Adrenal gland (tissue), 12 donors: Measurements from ENCODE around the gene MAGI1. TPM values are rescaled to one million over a fixed set of nuclear protein-coding genes. Genes with fewer than 3 reads are reported as not detected.

Experiments used
- DNase-seq, 7 donors: peaks; one replicate each; pipeline ENCODE4 v3.0.0-alpha.2; 2019 to 2020
- H3K27ac ChIP-seq, 5 donors: fragments of 200-600 bp; sonication (generic) in 4 of 5; 1 replicate in 3 of 5; 2 replicates in 2 of 5; pipeline versions ENCODE4 v1.5.1 to v1.8.0; 2016 to 2020; ENCODE audit warnings: mild to moderate bottlenecking in 1 of 5
- H3K27me3 ChIP-seq: fragments of 200-600 bp; 2 replicates; pipeline ENCODE4 v1.8.0; 2021
- H3K36me3 ChIP-seq, 2 donors: fragments of 200-600 bp; replicated peaks in 1 of 2; 1 replicate in 1 of 2; 2 replicates in 1 of 2; pipeline versions ENCODE4 v1.5.1 to v1.8.0; 2018 to 2022
- H3K4me1 ChIP-seq, 2 donors: fragments of 200-600 bp; replicated peaks in 1 of 2; 1 replicate in 1 of 2; 2 replicates in 1 of 2; pipeline versions ENCODE4 v1.5.1 to v1.8.0; 2018 to 2021
- H3K4me3 ChIP-seq, 4 donors: fragments of 200-600 bp; sonication (generic) in 3 of 4; one replicate each; pipeline ENCODE4 v1.5.1; 2016 to 2018
- H3K9me3 ChIP-seq, 3 donors: fragments of 200-600 bp; sonication (generic) in 1 of 3; replicated peaks in 1 of 3; 1 replicate in 2 of 3; 2 replicates in 1 of 3; pipeline versions ENCODE4 v1.5.1 to v1.8.0; 2016 to 2021
- POLR2A ChIP-seq, 2 donors: fragments of 450-650 bp; IDR thresholded peaks; one replicate each; pipeline ENCODE4 v1.6.1; 2017; ENCODE audit warnings: antibody characterized with exemption in 2 of 2, mild to moderate bottlenecking in 2 of 2, moderate library complexity in 1 of 2
- WGBS, 4 donors: extraction: QIAGEN DNeasy Blood & Tissue Kit in 2 of 4; methylation state at CpG; one replicate each; pipeline versions ENCODE4 v1.1.5 to v1.1.7; 2013 to 2017; 5-methylcytosine and 5-hydroxymethylcytosine counted together
- intact Hi-C, 2 donors: fragments of 100-400 bp; cut with DNase I; formaldehyde crosslinking; loops; one replicate each; pipeline versions ENCODE4 v1.14.1 to v1.15.0; 2022 to 2023
- polyA plus RNA-seq, 3 donors: library from polyadenylated mRNA; stranded (reverse); fragments of 200-250 nt in 2 of 3; fragments of 350-450 nt in 1 of 3; fragmentation: Illumina TruSeq in 1 of 3; extraction: RNeasy Lipid Tissue Mini Kit (QIAGEN cat#74804) in 1 of 3; gene quantifications; one replicate each; pipeline ENCODE4 v1.2.3, GENCODE V29; 2013 to 2014
- total RNA-seq, 9 donors: library from RNA; depleted of rRNA in 4 of 9; stranded (reverse); fragments of >200 nt in 4 of 9; fragments of 120-200 nt in 1 of 9; fragmentation: NEBNext Ultra II Directional in 1 of 9; extraction: Animal tissue kit (Norgen Biotek cat#: 25700) in 1 of 9; gene quantifications; one replicate each; pipeline versions ENCODE4 v1.1.0 to v1.2.4, GENCODE V29; 2013 to 2023
- TF ChIP-seq, protein P1 (sequence below), 6 experiments: fragments of 450-650 bp in 4 of 6; fragments of 200-600 bp in 2 of 6; sonication (generic) in 1 of 6; IDR thresholded peaks; 1 replicate in 5 of 6; 2 replicates in 1 of 6; pipeline versions ENCODE4 v1.5.1 to v1.8.0; 2016 to 2021; ENCODE audit warnings: antibody characterized with exemption in 6 of 6, mild to moderate bottlenecking in 2 of 6, moderate library complexity in 1 of 6
- donor health status: healthy with polysubstance abuse.
- donor health status: Bipolar disorder and iron deficiency.
- donor health status: DM: yes; HTN: yes; CAD: no.
- donor health status: DM: no; HTN: no; CAD: no.
- donor health status: DM: no; HTN: no; CAD: no.
- donor health status: DM: yes; HTN: yes; CAD: no.

MAGI1 gene
- total and polyA plus RNA-seq, 12 donors, result 4.8 to 31.6 (median 18.5) TPM

DNA sequence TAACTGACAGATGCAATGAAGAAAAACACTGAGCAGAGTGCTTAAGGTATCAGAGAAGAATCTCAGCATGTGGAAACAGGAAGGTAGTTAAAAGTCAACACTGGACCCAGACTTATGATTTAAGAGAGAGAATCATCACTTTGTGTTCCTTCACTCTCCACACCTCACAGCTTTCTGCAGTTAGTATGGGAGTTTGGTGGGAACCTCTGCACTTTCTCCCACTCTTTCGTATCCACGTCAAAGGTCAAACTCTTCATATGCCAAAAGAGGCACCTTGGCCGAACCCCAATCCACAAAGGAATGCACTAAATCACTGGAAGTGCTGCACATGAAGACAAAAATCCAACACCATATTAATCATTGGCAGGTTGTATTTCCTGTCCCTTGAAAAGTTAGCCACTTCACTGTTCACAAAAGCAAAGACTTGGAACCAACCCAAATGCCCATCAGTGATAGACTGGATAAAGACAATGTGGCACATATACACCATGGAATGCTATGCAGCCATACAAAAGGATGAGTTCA is 361.2 kb downstream of the MAGI1 start:
- no peaks in the 10 kb centered on the region for H3K4me1 ChIP-seq
- no peak overlapping the region for H3K27ac ChIP-seq
- H3K27me3 ChIP-seq, result no peaks in the 10 kb centered on the region
- intact Hi-C loops, result loop anchor here (10.0 kb wide), 2 partner anchors 243 to 323 kb away; no protein-coding TSS in a partner anchor
- DNase-seq, result no peak
- no peak overlapping the region for H3K4me3 ChIP-seq
- H3K9me3 ChIP-seq, result no peaks in the 10 kb centered on the region
- TF ChIP-seq POLR2A (IDR thresholded peaks at IDR 0.05), result no peak
- TF ChIP-seq, protein P1, sequence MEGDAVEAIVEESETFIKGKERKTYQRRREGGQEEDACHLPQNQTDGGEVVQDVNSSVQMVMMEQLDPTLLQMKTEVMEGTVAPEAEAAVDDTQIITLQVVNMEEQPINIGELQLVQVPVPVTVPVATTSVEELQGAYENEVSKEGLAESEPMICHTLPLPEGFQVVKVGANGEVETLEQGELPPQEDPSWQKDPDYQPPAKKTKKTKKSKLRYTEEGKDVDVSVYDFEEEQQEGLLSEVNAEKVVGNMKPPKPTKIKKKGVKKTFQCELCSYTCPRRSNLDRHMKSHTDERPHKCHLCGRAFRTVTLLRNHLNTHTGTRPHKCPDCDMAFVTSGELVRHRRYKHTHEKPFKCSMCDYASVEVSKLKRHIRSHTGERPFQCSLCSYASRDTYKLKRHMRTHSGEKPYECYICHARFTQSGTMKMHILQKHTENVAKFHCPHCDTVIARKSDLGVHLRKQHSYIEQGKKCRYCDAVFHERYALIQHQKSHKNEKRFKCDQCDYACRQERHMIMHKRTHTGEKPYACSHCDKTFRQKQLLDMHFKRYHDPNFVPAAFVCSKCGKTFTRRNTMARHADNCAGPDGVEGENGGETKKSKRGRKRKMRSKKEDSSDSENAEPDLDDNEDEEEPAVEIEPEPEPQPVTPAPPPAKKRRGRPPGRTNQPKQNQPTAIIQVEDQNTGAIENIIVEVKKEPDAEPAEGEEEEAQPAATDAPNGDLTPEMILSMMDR (IDR thresholded peaks at IDR 0.05), result no peak
- WGBS, 4 donors, result 67 to 85% (median 72%) methylated on average over 3 of the region's 3 CpGs
- H3K36me3 ChIP-seq, result no peaks in the 10 kb centered on the region

DNA sequence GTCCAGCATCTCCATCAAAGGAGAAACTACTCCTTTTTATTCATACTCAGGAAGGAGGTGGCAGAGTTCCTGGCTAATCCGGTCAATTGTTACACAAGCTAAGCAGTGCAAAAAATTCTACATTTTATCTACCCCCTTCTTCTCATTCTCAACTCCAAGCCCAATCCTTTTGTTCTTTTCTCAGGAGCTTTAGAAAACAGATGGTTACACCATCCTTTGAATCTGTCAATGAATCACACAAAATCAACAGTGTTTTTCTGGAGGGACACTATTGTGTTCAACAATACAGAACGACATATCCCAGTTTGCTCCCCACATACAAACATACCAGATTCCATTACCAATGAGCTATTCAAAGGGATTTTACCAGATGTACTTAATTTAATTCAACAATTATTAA is 362.1 kb downstream of the MAGI1 start:
- no peaks in the 10 kb centered on the region for H3K9me3 ChIP-seq
- H3K4me3 ChIP-seq, result no peak overlapping the region
- no peaks in the 10 kb centered on the region for H3K27me3 ChIP-seq
- WGBS, 4 donors, result 82 to 90% (median 86%) methylated on average over 2 of the region's 2 CpGs
- H3K4me1 ChIP-seq, result no peaks in the 10 kb centered on the region
- H3K27ac ChIP-seq, result no peak overlapping the region
- intact Hi-C loops, result loop anchor here (10.0 kb wide), 2 partner anchors 242 to 322 kb away; no protein-coding TSS in a partner anchor
- no peak for DNase-seq
- TF ChIP-seq POLR2A (IDR thresholded peaks at IDR 0.05), result no peak
- TF ChIP-seq, protein P1 (IDR thresholded peaks at IDR 0.05), result no peak
- H3K36me3 ChIP-seq, result no peaks in the 10 kb centered on the region

DNA sequence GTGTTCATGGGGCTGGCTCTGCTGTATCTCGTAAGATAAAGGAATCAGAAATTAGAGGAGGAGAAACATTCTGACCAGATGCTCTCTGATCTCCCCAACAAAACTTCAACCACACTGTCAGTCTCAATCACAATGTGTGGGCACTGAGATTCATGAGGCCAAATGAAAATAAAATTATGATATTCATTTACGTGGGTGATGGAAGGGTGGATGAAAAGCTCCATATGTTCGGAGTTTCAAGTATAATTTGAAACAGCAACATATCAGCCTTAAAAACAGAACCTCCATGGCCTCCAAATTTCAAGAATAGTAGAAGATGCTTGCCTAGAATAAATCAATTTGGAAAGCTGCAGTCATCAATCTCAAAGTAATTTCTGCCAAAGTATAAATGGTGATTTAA is 363.7 kb downstream of the MAGI1 start:
- TF ChIP-seq, protein P1 (IDR thresholded peaks at IDR 0.05), result no peak
- no peak for TF ChIP-seq POLR2A (IDR thresholded peaks at IDR 0.05)
- intact Hi-C loops, result loop anchor here (10.0 kb wide), 2 partner anchors 240 to 320 kb away; no protein-coding TSS in a partner anchor

DNA sequence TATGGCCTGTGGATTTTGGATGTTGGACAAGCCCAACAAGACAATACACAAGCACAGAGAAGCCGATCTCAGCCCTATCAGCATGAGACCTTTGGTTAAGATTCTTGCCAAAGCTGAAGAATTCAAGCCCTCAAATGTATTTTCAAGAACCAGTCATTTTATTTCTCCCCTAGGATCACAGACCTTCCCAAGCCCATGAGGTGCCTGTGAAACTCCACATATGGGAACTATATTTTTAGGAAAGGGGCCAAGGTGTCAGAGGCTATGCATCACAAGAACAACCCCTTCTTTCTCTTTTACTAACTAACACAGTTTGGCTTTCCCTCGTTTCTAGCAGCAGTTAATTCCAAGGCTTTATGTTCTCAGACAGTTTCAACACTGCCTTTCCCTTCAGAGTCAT is 364.5 kb downstream of the MAGI1 start:
- Histone ChIP-seq H3K36me3 (no peaks in the 10 kb centered on the region), H3K27me3 (no peaks in the 10 kb centered on the region), H3K4me3 (no peak overlapping the region), H3K4me1 (no peaks in the 10 kb centered on the region), H3K27ac (no peak overlapping the region), H3K9me3 (no peaks in the 10 kb centered on the region)
- TF ChIP-seq, protein P1 (IDR thresholded peaks at IDR 0.05), result no peak
- TF ChIP-seq POLR2A (IDR thresholded peaks at IDR 0.05), result no peak
- intact Hi-C loops, result loop anchor here (10.0 kb wide), 2 partner anchors 239 to 319 kb away; no protein-coding TSS in a partner anchor
- no peak for DNase-seq
- 69 to 75% (median 73%) methylated on average over 2 of the region's 2 CpGs for WGBS, 4 donors

More for the DNA sequence above, 363.7 kb downstream of the MAGI1 start:
- Histone ChIP-seq H3K4me3 (no peak overlapping the region), H3K36me3 (no peaks in the 10 kb centered on the region), H3K27ac (no peak overlapping the region), H3K27me3 (no peaks in the 10 kb centered on the region), H3K4me1 (no peaks in the 10 kb centered on the region), H3K9me3 (no peaks in the 10 kb centered on the region)
- 85 to 91% (median 87%) methylated on average over 3 of the region's 3 CpGs for WGBS, 4 donors
- DNase-seq, result no peak
